Measurements from ENCODE around the gene ZSCAN16.

GRCh38 chr6:28078050-28078449 lies 46.4 kb upstream of the ZSCAN16 start:
- TF ChIP-seq POLR2A (IDR thresholded peaks at IDR 0.05) (no peak), CTCF (IDR thresholded peaks at IDR 0.05) (no peak)

Measured in right lobe of liver (tissue), 4 donors.